PFSK-1 (cell line): Measurements from ENCODE around the gene ARHGEF11.

Experiments used
- REST ChIP-seq, 2 experiments: IDR thresholded peaks; 2 replicates each; pipeline versions ENCODE4 v1.6.1 to v1.8.0; 2011 to 2012; ENCODE audit warnings: low read depth in 2 of 2, low read length in 2 of 2, control low read depth in 1 of 2, inconsistent platforms in 1 of 2, mild to moderate bottlenecking in 1 of 2, moderate library complexity in 1 of 2; ENCODE audit not compliant: insufficient read depth in 1 of 2
- SIN3A ChIP-seq: IDR thresholded peaks from 2 replicates; pipeline ENCODE4 v1.6.1; 2012; ENCODE audit warnings: mild to moderate bottlenecking, low read length, moderate library complexity, borderline replicate concordance; ENCODE audit not compliant: insufficient read depth

- TF ChIP-seq REST (IDR thresholded peaks at IDR 0.05; ENCODE audit: insufficient read depth in 1 of 2, low read depth in 2 of 2, low read length in 2 of 2) (no peak), SIN3A (no peak)
These were observed 81.1 kb downstream of the ARHGEF11 start for GRCh38 chr1:156964441-156964840.
